Brain microvascular endothelial cell (primary cell): ENCODE data around the gene SLC8A3.

Experiments
- DNase-seq: peaks from one replicate; pipeline ENCODE4 v3.0.0-alpha.2; 2020
- H3K27ac ChIP-seq: fragments of 250-450 bp; sonication (Bioruptor Pico); 2 replicates; pipeline ENCODE4 v1.5.1; 2020; ENCODE audit warnings: mild to moderate bottlenecking, moderate library complexity
- H3K27me3 ChIP-seq: fragments of 250-450 bp; sonication (Bioruptor Pico); replicated peaks from 2 replicates; pipeline ENCODE4 v1.5.1; 2020; ENCODE audit warnings: mild to moderate bottlenecking
- H3K36me3 ChIP-seq: fragments of 250-450 bp; sonication (Bioruptor Pico); replicated peaks from 2 replicates; pipeline ENCODE4 v1.5.1; 2020; ENCODE audit warnings: mild to moderate bottlenecking
- H3K4me3 ChIP-seq: 2 replicates; pipeline ENCODE4 v1.5.1; 2011; ENCODE audit warnings: low read depth, mild to moderate bottlenecking, control low read depth, low read length, moderate library complexity
- CTCF ChIP-seq: IDR thresholded peaks from 2 replicates; pipeline ENCODE4 v1.5.1; 2011; ENCODE audit warnings: low read depth, mild to moderate bottlenecking, moderate library complexity, low read length, control low read depth, inconsistent platforms; ENCODE audit errors: missing control alignments
- in situ Hi-C: cut with HindIII; loops from 2 replicates; pipeline ENCODE4 v1.10.0; 2017; ENCODE audit warnings: low sequenced_read_pairs, low pct_ligation_motif_present

Gene SLC8A3

GRCh38 chr14:70023871-70024270, 164.9 kb downstream of the SLC8A3 start:
- H3K27ac ChIP-seq: no peak overlapping the region
- TF ChIP-seq CTCF: no peak
- no peak for DNase-seq
- no peaks in the 10 kb centered on the region for H3K36me3 ChIP-seq
- in situ Hi-C loops: no loop called here
- no peaks in the 10 kb centered on the region for H3K27me3 ChIP-seq
- H3K4me3 ChIP-seq: no peak overlapping the region

GRCh38 chr14:70022771-70023445, 165.8 kb downstream of the SLC8A3 start:
- Histone ChIP-seq H3K27me3 (no peaks in the 10 kb centered on the region), H3K27ac (no peak overlapping the region), H3K4me3 (no peak overlapping the region), H3K36me3 (no peaks in the 10 kb centered on the region)
- DNase-seq: no peak
- in situ Hi-C loops: no loop called here
- no peak for TF ChIP-seq CTCF

GRCh38 chr14:70021548-70022220, 167.1 kb downstream of the SLC8A3 start:
- no peak for TF ChIP-seq CTCF
- DNase-seq: no peak
- Histone ChIP-seq H3K4me3 (no peak overlapping the region), H3K27me3 (no peaks in the 10 kb centered on the region), H3K27ac (no peak overlapping the region), H3K36me3 (no peaks in the 10 kb centered on the region)
- in situ Hi-C loops: no loop called here

GRCh38 chr14:70020352-70021170, 168.2 kb downstream of the SLC8A3 start:
- H3K36me3 ChIP-seq: no peaks in the 10 kb centered on the region
- DNase-seq: no peak
- H3K4me3 ChIP-seq: no peak overlapping the region
- TF ChIP-seq CTCF: peak; percentile 9
- H3K27me3 ChIP-seq: no peaks in the 10 kb centered on the region
- H3K27ac ChIP-seq: no peak overlapping the region
- in situ Hi-C loops: no loop called here

GRCh38 chr14:70019695-70020094, 169.1 kb downstream of the SLC8A3 start:
- DNase-seq: no peak
- Histone ChIP-seq H3K27me3 (no peaks in the 10 kb centered on the region), H3K4me3 (no peak overlapping the region), H3K36me3 (no peaks in the 10 kb centered on the region), H3K27ac (no peak overlapping the region)
- in situ Hi-C loops: no loop called here
- TF ChIP-seq CTCF: no peak
